Smooth muscle cell of bladder (primary cell): ENCODE data around the gene SHKBP1. TPM values are rescaled to one million over a fixed set of nuclear protein-coding genes. Genes with fewer than 3 reads are reported as not detected.

Source experiments
- total RNA-seq: library from RNA; depleted of rRNA; stranded (reverse); fragments of >200 nt; gene quantifications from 2 replicates; pipeline ENCODE4 v1.2.3, GENCODE V29; 2014

Gene SHKBP1
- total RNA-seq = 13.5 and 17.2 TPM in 2 replicates

GRCh38 chr19:40576585-40577451 lies at the start of gene SHKBP1:
TSS of gene SHKBP1 (plus strand) at chr19:40576873. CDS start at chr19:40576900, 27 bp downstream.

GRCh38 chr19:40601134-40601974 lies 24.7 kb downstream of the SHKBP1 start, which contains the start of gene LTBP4:
TSS of gene LTBP4 (plus strand) at chr19:40601369. CDS start at chr19:40601388, 19 bp downstream.

Other genes with a start within 250 kb of the SHKBP1 start
- 3.6 and 4.8 TPM in 2 replicates for gene C19orf47, start 228.5 kb upstream of the SHKBP1 start, total RNA-seq
- 147 and 199 TPM in 2 replicates for gene PLD3, start 228.2 kb upstream of the SHKBP1 start, total RNA-seq
- gene HIPK4, start 186.7 kb upstream of the SHKBP1 start, total RNA-seq = 0.14 and 0.18 TPM in 2 replicates
- 1.3 and 1.6 TPM in 2 replicates for gene PRX, start 163.5 kb upstream of the SHKBP1 start, total RNA-seq
- 11.1 and 19.3 TPM in 2 replicates for gene SERTAD1, start 150.9 kb upstream of the SHKBP1 start, total RNA-seq
- 17.5 and 18.9 TPM in 2 replicates for gene SERTAD3, start 132.5 kb upstream of the SHKBP1 start, total RNA-seq
- gene BLVRB, start 111.1 kb upstream of the SHKBP1 start, total RNA-seq = 104 and 118 TPM in 2 replicates
- 1.6 and 1.8 TPM in 2 replicates for gene SPTBN4, start 109.9 kb upstream of the SHKBP1 start, total RNA-seq
- gene LTBP4, start 24.5 kb downstream of the SHKBP1 start, total RNA-seq = 20.1 and 36.6 TPM in 2 replicates
- gene NUMBL, start 113.8 kb downstream of the SHKBP1 start, total RNA-seq = 12.9 and 19.4 TPM in 2 replicates
- 28.5 and 36.7 TPM in 2 replicates for gene COQ8B, start 140.0 kb downstream of the SHKBP1 start, total RNA-seq
- gene ITPKC, start 140.2 kb downstream of the SHKBP1 start, total RNA-seq = 10.5 and 12.6 TPM in 2 replicates
- 0.37 and 0.57 TPM in 2 replicates for gene ACTMAP, start 173.6 kb downstream of the SHKBP1 start, total RNA-seq
- 33.3 and 61.4 TPM in 2 replicates for gene SNRPA, start 174.3 kb downstream of the SHKBP1 start, total RNA-seq
- 0.18 TPM in 1 of 2 replicates, not detected in the other for gene MIA, start 198.6 kb downstream of the SHKBP1 start, total RNA-seq
- gene RAB4B, start 201.4 kb downstream of the SHKBP1 start, total RNA-seq = 6.3 and 7.1 TPM in 2 replicates
- gene EGLN2, start 222.3 kb downstream of the SHKBP1 start, total RNA-seq = 70.5 and 73.9 TPM in 2 replicates